DND-41 (cell line): ENCODE data around the gene ZER1.

ENCODE experiments used
- CTCF ChIP-seq: IDR thresholded peaks from 2 replicates; pipeline ENCODE4 v1.5.1; 2012; ENCODE audit warnings: borderline replicate concordance, low read length, moderate library complexity, mild to moderate bottlenecking; ENCODE audit not compliant: poor library complexity, severe bottlenecking; ENCODE audit errors: extremely low read depth
- EZH2 ChIP-seq: IDR thresholded peaks from 3 replicates; pipeline ENCODE4 v1.6.1; 2012; ENCODE audit warnings: borderline replicate concordance, low read depth, mild to moderate bottlenecking, moderate library complexity, low read length, inconsistent platforms; ENCODE audit not compliant: severe bottlenecking

- TF ChIP-seq CTCF = no peak
- TF ChIP-seq EZH2 = no peak
Observed at GRCh38 chr9:128809036-128809599, 37.4 kb upstream of the ZER1 start.
